Duodenal mucosa (tissue), 2 donors: Measurements from ENCODE around the gene RPL29.

Experiments
- H3K27ac ChIP-seq: one replicate; pipeline ENCODE4 v1.7.0; 2013; ENCODE audit warnings: low read depth, low read length
- H3K27me3 ChIP-seq, 2 donors: one replicate each; pipeline ENCODE4 v1.7.0; 2013; ENCODE audit warnings: low read length in 2 of 2, control low read depth in 1 of 2; ENCODE audit not compliant: insufficient read depth in 2 of 2, control insufficient read depth in 1 of 2
- H3K36me3 ChIP-seq, 2 donors: one replicate each; pipeline ENCODE4 v1.7.0; 2013; ENCODE audit warnings: low read length in 2 of 2, control low read depth in 1 of 2; ENCODE audit not compliant: insufficient read depth in 2 of 2, control insufficient read depth in 1 of 2
- H3K4me1 ChIP-seq, 2 donors: one replicate each; pipeline ENCODE4 v1.7.0; 2013; ENCODE audit warnings: low read length in 2 of 2, control low read depth in 1 of 2; ENCODE audit not compliant: insufficient read depth in 2 of 2, control insufficient read depth in 1 of 2
- H3K4me3 ChIP-seq, 2 donors: one replicate each; pipeline ENCODE4 v1.7.0; 2013; ENCODE audit warnings: low read length in 2 of 2, low read depth in 1 of 2
- H3K9ac ChIP-seq, 2 donors: one replicate each; pipeline ENCODE4 v1.7.0; 2013; ENCODE audit warnings: low read length in 2 of 2, low read depth in 1 of 2
- H3K9me3 ChIP-seq, 2 donors: one replicate each; pipeline ENCODE4 v1.7.0; 2013; ENCODE audit warnings: low read length in 2 of 2, control low read depth in 1 of 2; ENCODE audit not compliant: control insufficient read depth in 1 of 2

Gene RPL29

GRCh38 chr3:51947215-51947900 is 48.3 kb downstream of the RPL29 start:
- Histone ChIP-seq H3K4me3 (no peak overlapping the region), H3K9me3 (no peaks in the 10 kb centered on the region), H3K4me1 (peaks cover 12% of the 10 kb centered on the region in 2 donors), H3K27me3 (no peaks in the 10 kb centered on the region), H3K36me3 (peaks cover 5 to 35% of the 10 kb centered on the region in 2 donors), H3K9ac (no peak overlapping the region), H3K27ac (no peak overlapping the region)

- Histone ChIP-seq H3K36me3 (peaks cover 5 to 35% of the 10 kb centered on the region in 2 donors), H3K4me1 (peaks cover 13 to 14% of the 10 kb centered on the region in 2 donors)
Measured at GRCh38 chr3:51946796-51947195, 48.9 kb downstream of the RPL29 start.

GRCh38 chr3:51945926-51946705 is 49.6 kb downstream of the RPL29 start:
- Histone ChIP-seq H3K27me3 (no peaks in the 10 kb centered on the region), H3K4me1 (peaks cover 15 to 18% of the 10 kb centered on the region in 2 donors), H3K36me3 (peaks cover 5 to 35% of the 10 kb centered on the region in 2 donors), H3K4me3 (no peak overlapping the region), H3K9me3 (no peaks in the 10 kb centered on the region), H3K27ac (no peak overlapping the region), H3K9ac (no peak overlapping the region)

More at GRCh38 chr3:51946796-51947195, 48.9 kb downstream of the RPL29 start:
- no peak overlapping the region for H3K9ac ChIP-seq
- H3K4me3 ChIP-seq: no peak overlapping the region
- H3K27ac ChIP-seq: no peak overlapping the region
- H3K9me3 ChIP-seq: no peaks in the 10 kb centered on the region
- no peaks in the 10 kb centered on the region for H3K27me3 ChIP-seq

GRCh38 chr3:51945031-51945840 is 50.5 kb downstream of the RPL29 start:
- Histone ChIP-seq H3K27me3 (no peaks in the 10 kb centered on the region), H3K27ac (no peak overlapping the region), H3K4me3 (no peak overlapping the region), H3K4me1 (peaks cover 20 to 26% of the 10 kb centered on the region in 2 donors), H3K9me3 (no peaks in the 10 kb centered on the region), H3K36me3 (peaks cover 5 to 35% of the 10 kb centered on the region in 2 donors), H3K9ac (no peak overlapping the region)

- H3K4me1 ChIP-seq: peaks cover 20 to 31% of the 10 kb centered on the region in 2 donors
- no peaks in the 10 kb centered on the region for H3K27me3 ChIP-seq
- no peaks in the 10 kb centered on the region for H3K9me3 ChIP-seq
- H3K4me3 ChIP-seq: no peak overlapping the region
- peaks cover 5 to 35% of the 10 kb centered on the region in 2 donors for H3K36me3 ChIP-seq
- H3K9ac ChIP-seq: no peak overlapping the region
- no peak overlapping the region for H3K27ac ChIP-seq
Measured at GRCh38 chr3:51944451-51945021, 51.2 kb downstream of the RPL29 start.
